H9 (cell line): ENCODE data around the gene RNF175. TPM values are rescaled to one million over a fixed set of nuclear protein-coding genes. Genes with fewer than 3 reads are reported as not detected.

Experiments used
- DNase-seq: peaks from one replicate; pipeline ENCODE4 v3.0.0-alpha.2; 2017
- H2AFZ ChIP-seq: one replicate; pipeline ENCODE4 v1.6.1; 2013; ENCODE audit warnings: mild to moderate bottlenecking, low read length, control low read depth, moderate library complexity
- H2AK5ac ChIP-seq: 2 replicates; pipeline ENCODE4 v1.6.1; 2013; ENCODE audit warnings: low read length, control low read depth, mixed read lengths; ENCODE audit not compliant: insufficient read length
- H2BK120ac ChIP-seq: one replicate; pipeline ENCODE4 v1.6.1; 2013; ENCODE audit warnings: low read depth, mild to moderate bottlenecking, low read length, control low read depth, inconsistent platforms; ENCODE audit not compliant: poor library complexity, severe bottlenecking
- H2BK12ac ChIP-seq: 2 replicates; pipeline ENCODE4 v1.6.1; 2013; ENCODE audit warnings: low read length, control low read depth, mixed read lengths, low read depth; ENCODE audit not compliant: insufficient read length
- H2BK15ac ChIP-seq: 2 replicates; pipeline ENCODE4 v1.6.1; 2013; ENCODE audit warnings: low read depth, low read length, control low read depth
- H2BK20ac ChIP-seq: one replicate; pipeline ENCODE4 v1.6.1; 2013; ENCODE audit warnings: low read depth, mild to moderate bottlenecking, low read length, control low read depth, inconsistent platforms; ENCODE audit not compliant: poor library complexity, severe bottlenecking
- H2BK5ac ChIP-seq: 2 replicates; pipeline ENCODE4 v1.6.1; 2013; ENCODE audit warnings: low read length, control low read depth, mixed read lengths; ENCODE audit not compliant: insufficient read length
- H3K14ac ChIP-seq: 2 replicates; pipeline ENCODE4 v1.6.1; 2013; ENCODE audit warnings: low read length, control low read depth; ENCODE audit not compliant: insufficient read depth
- H3K18ac ChIP-seq: 2 replicates; pipeline ENCODE4 v1.6.1; 2013; ENCODE audit warnings: low read depth, mild to moderate bottlenecking, mixed read lengths, low read length, control low read depth; ENCODE audit not compliant: insufficient read length
- H3K23ac ChIP-seq: 2 replicates; pipeline ENCODE4 v1.6.1; 2013; ENCODE audit warnings: low read length, control low read depth, mixed read lengths, low read depth; ENCODE audit not compliant: insufficient read length
- H3K23me2 ChIP-seq: 2 replicates; pipeline ENCODE4 v1.6.1; 2013; ENCODE audit warnings: low read depth, mild to moderate bottlenecking, mixed read lengths, low read length, control low read depth; ENCODE audit not compliant: insufficient read length, poor library complexity, severe bottlenecking
- H3K27ac ChIP-seq: 2 replicates; pipeline ENCODE4 v1.5.1; 2013; ENCODE audit warnings: low read length, control low read depth, mixed read lengths, low read depth; ENCODE audit not compliant: insufficient read length
- H3K27me3 ChIP-seq: 2 replicates; pipeline ENCODE4 v1.6.1; 2013; ENCODE audit warnings: low read length, control low read depth, inconsistent platforms; ENCODE audit not compliant: insufficient read depth
- H3K4ac ChIP-seq: 2 replicates; pipeline ENCODE4 v1.6.1; 2013; ENCODE audit warnings: low read depth, mild to moderate bottlenecking, control low read depth, inconsistent platforms, low read length, moderate library complexity
- H3K4me1 ChIP-seq: 2 replicates; pipeline ENCODE4 v1.6.1; 2013; ENCODE audit warnings: low read length, control low read depth, inconsistent platforms; ENCODE audit not compliant: insufficient read depth
- H3K4me2 ChIP-seq: 2 replicates; pipeline ENCODE4 v1.6.1; 2013; ENCODE audit warnings: low read length, control low read depth, mixed read lengths; ENCODE audit not compliant: insufficient read length, insufficient read depth
- H3K56ac ChIP-seq: 2 replicates; pipeline ENCODE4 v1.6.1; 2013; ENCODE audit warnings: low read depth, mild to moderate bottlenecking, mixed read lengths, low read length, control low read depth; ENCODE audit not compliant: insufficient read length
- H3K79me1 ChIP-seq: 2 replicates; pipeline ENCODE4 v1.6.1; 2013; ENCODE audit warnings: low read depth, mild to moderate bottlenecking, moderate library complexity, low read length, control low read depth, inconsistent platforms; ENCODE audit not compliant: insufficient read depth, poor library complexity, severe bottlenecking
- H3K79me2 ChIP-seq: 2 replicates; pipeline ENCODE4 v1.6.1; 2013; ENCODE audit warnings: low read length, control low read depth, inconsistent platforms; ENCODE audit not compliant: insufficient read depth
- H3K9ac ChIP-seq: 2 replicates; pipeline ENCODE4 v1.6.1; 2013; ENCODE audit warnings: low read length, control low read depth, mixed read lengths; ENCODE audit not compliant: insufficient read length; ENCODE audit errors: extremely low read depth
- H3K9me3 ChIP-seq: one replicate; pipeline ENCODE4 v1.6.1; 2013; ENCODE audit warnings: low read depth, low read length, inconsistent platforms; ENCODE audit not compliant: control insufficient read depth
- H3T11ph ChIP-seq: one replicate; pipeline ENCODE4 v1.6.1; 2013; ENCODE audit warnings: mild to moderate bottlenecking, low read length, control low read depth, inconsistent platforms
- H4K20me1 ChIP-seq: one replicate; pipeline ENCODE4 v1.6.1; 2013; ENCODE audit not compliant: control insufficient read depth, insufficient read length, insufficient read depth
- H4K5ac ChIP-seq: 2 replicates; pipeline ENCODE4 v1.6.1; 2013; ENCODE audit warnings: low read depth, mild to moderate bottlenecking, mixed read lengths, low read length, control low read depth; ENCODE audit not compliant: insufficient read length
- H4K8ac ChIP-seq: replicated peaks from 2 replicates; pipeline ENCODE4 v1.6.1; 2013; ENCODE audit warnings: low read length, control low read depth, mixed read lengths, low read depth; ENCODE audit not compliant: insufficient read length
- H4K91ac ChIP-seq: 2 replicates; pipeline ENCODE4 v1.6.1; 2013; ENCODE audit warnings: low read depth, mild to moderate bottlenecking, moderate library complexity, mixed read lengths, low read length, control low read depth; ENCODE audit not compliant: insufficient read length
- H3K27ac Mint-ChIP-seq, 3 experiments: 2 replicates in 2 of 3; 3 replicates in 1 of 3; pipeline ENCODE4 v1.8.0; 2020 to 2021; ENCODE audit warnings: mixed read lengths in 3 of 3, mild to moderate bottlenecking in 1 of 3, moderate library complexity in 1 of 3
- H3K27me3 Mint-ChIP-seq: 2 replicates; pipeline ENCODE4 v1.8.0; 2021; ENCODE audit warnings: low read depth, mild to moderate bottlenecking, moderate library complexity, mixed read lengths
- H3K36me3 Mint-ChIP-seq, 3 experiments: 2 replicates in 2 of 3; 3 replicates in 1 of 3; pipeline ENCODE4 v1.8.0; 2020 to 2021; ENCODE audit warnings: low read depth in 3 of 3, mixed read lengths in 3 of 3; ENCODE audit not compliant: insufficient read depth in 1 of 3
- H3K4me1 Mint-ChIP-seq, 2 experiments: 2 replicates each; pipeline ENCODE4 v1.8.0; 2020; ENCODE audit warnings: mixed read lengths in 2 of 2
- H3K4me3 Mint-ChIP-seq, 2 experiments: 2 replicates in 1 of 2; 3 replicates in 1 of 2; pipeline ENCODE4 v1.8.0; 2020 to 2021; ENCODE audit warnings: mild to moderate bottlenecking in 2 of 2, mixed read lengths in 2 of 2, moderate library complexity in 1 of 2
- H3K9me3 Mint-ChIP-seq, 2 experiments: 2 replicates in 1 of 2; 3 replicates in 1 of 2; pipeline ENCODE4 v1.8.0; 2020; ENCODE audit warnings: mild to moderate bottlenecking in 2 of 2, mixed read lengths in 2 of 2, moderate library complexity in 1 of 2
- CTCF ChIP-seq: fragments of 200-600 bp; sonication (generic); conservative IDR thresholded peaks from 3 replicates; pipeline ENCODE4 v1.8.0; 2021; ENCODE audit warnings: antibody characterized with exemption, mild to moderate bottlenecking
- WGBS: extraction: QIAGEN DNeasy Blood & Tissue Kit; methylation state at CpG from one replicate; pipeline ENCODE4 v1.1.7; 2013; ENCODE audit warnings: missing lambda C conversion rate, low lambda C conversion rate, mixed read lengths; ENCODE audit not compliant: insufficient read length; ENCODE audit errors: extremely low coverage; 5-methylcytosine and 5-hydroxymethylcytosine counted together
- total RNA-seq: library from RNA; stranded (reverse); gene quantifications from 2 replicates; pipeline ENCODE4 v1.2.1, GENCODE V29; 2021

The RNF175 gene
- total RNA-seq, 1 experiment from 2014 or later: 4.3 TPM

GRCh38 chr4:153705743-153706468 lies 53.9 kb downstream of the RNF175 start:
- H4K5ac ChIP-seq: no peak overlapping the region
- H3K4me2 ChIP-seq: no peak overlapping the region
- no peak overlapping the region for H2AFZ ChIP-seq
- DNase-seq: no peak
- H3K79me1 ChIP-seq: no peaks in the 10 kb centered on the region
- H3T11ph ChIP-seq: no peak overlapping the region
- Mint-ChIP-seq H3K27me3 (peaks cover 10% of the 10 kb centered on the region; the same call in 1 of the 2 replicates), H3K4me1 (no peaks in the 10 kb centered on the region), H3K27ac (no peak overlapping the region), H3K36me3 (no peaks in the 10 kb centered on the region), H3K4me3 (no peak overlapping the region), H3K9me3 (no peaks in the 10 kb centered on the region; a peak in 1 of 5 replicates)
- H2BK12ac ChIP-seq: no peak overlapping the region
- H3K27me3 ChIP-seq: no peaks in the 10 kb centered on the region
- H3K79me2 ChIP-seq: no peaks in the 10 kb centered on the region
- no peaks in the 10 kb centered on the region for H3K9me3 ChIP-seq
- H4K20me1 ChIP-seq: no peaks in the 10 kb centered on the region
- H3K27ac ChIP-seq: no peak overlapping the region
- H2BK120ac ChIP-seq: no peak overlapping the region
- no peak overlapping the region for H4K8ac ChIP-seq
- no peak overlapping the region for H2BK15ac ChIP-seq
- H2AK5ac ChIP-seq: no peak overlapping the region
- no peak overlapping the region for H3K4ac ChIP-seq
- H4K91ac ChIP-seq: no peak overlapping the region
- H3K56ac ChIP-seq: no peak overlapping the region
- WGBS: no CpG with 5 or more reads among the region's 2 CpGs
- H2BK5ac ChIP-seq: no peak overlapping the region
- H3K14ac ChIP-seq: no peak overlapping the region
- H3K23ac ChIP-seq: no peak overlapping the region
- no peak for TF ChIP-seq CTCF
- H3K23me2 ChIP-seq: no peaks in the 10 kb centered on the region
- no peaks in the 10 kb centered on the region for H3K4me1 ChIP-seq
- no peak overlapping the region for H2BK20ac ChIP-seq
- no peak overlapping the region for H3K9ac ChIP-seq
- no peak overlapping the region for H3K18ac ChIP-seq
